Effector memory CD4-positive, alpha-beta T cell (primary cell): ENCODE data around the gene HS6ST1.

Experiments
- DNase-seq, 3 donors: peaks; one replicate each; pipeline ENCODE4 v3.0.0-alpha.2; 2020
- H3K27ac ChIP-seq: 2 replicates; pipeline ENCODE4 v1.7.0; 2013; ENCODE audit warnings: mild to moderate bottlenecking, low read length, moderate library complexity; ENCODE audit not compliant: insufficient read depth, poor library complexity, severe bottlenecking
- H3K27me3 ChIP-seq: replicated peaks from 2 replicates; pipeline ENCODE4 v1.7.0; 2013; ENCODE audit warnings: mild to moderate bottlenecking, low read length; ENCODE audit not compliant: insufficient read depth, control insufficient read depth, poor library complexity, severe bottlenecking
- H3K36me3 ChIP-seq: 2 replicates; pipeline ENCODE4 v1.7.0; 2013; ENCODE audit warnings: mild to moderate bottlenecking, low read length, moderate library complexity; ENCODE audit not compliant: control insufficient read depth, insufficient read depth
- H3K4me1 ChIP-seq: 2 replicates; pipeline ENCODE4 v1.7.0; 2013; ENCODE audit warnings: low read length, mild to moderate bottlenecking; ENCODE audit not compliant: control insufficient read depth, insufficient read depth, poor library complexity, severe bottlenecking
- H3K4me3 ChIP-seq: 2 replicates; pipeline ENCODE4 v1.7.0; 2013; ENCODE audit warnings: low read length, low read depth, mild to moderate bottlenecking; ENCODE audit not compliant: insufficient read depth, poor library complexity, severe bottlenecking
- H3K9me3 ChIP-seq: 2 replicates; pipeline ENCODE4 v1.7.0; 2013; ENCODE audit warnings: mild to moderate bottlenecking, low read length, moderate library complexity; ENCODE audit not compliant: control insufficient read depth

Gene HS6ST1

GRCh38 chr2:128304715-128305554, 13.7 kb downstream of the HS6ST1 start:
- Histone ChIP-seq H3K4me3 (no peak overlapping the region), H3K4me1 (no peaks in the 10 kb centered on the region), H3K9me3 (no peaks in the 10 kb centered on the region), H3K27me3 (no peaks in the 10 kb centered on the region), H3K27ac (no peak overlapping the region), H3K36me3 (no peaks in the 10 kb centered on the region)
- no peak for DNase-seq

GRCh38 chr2:128304330-128304714, 14.3 kb downstream of the HS6ST1 start:
- no peaks in the 10 kb centered on the region for H3K36me3 ChIP-seq
- no peak overlapping the region for H3K4me3 ChIP-seq
- H3K4me1 ChIP-seq: no peaks in the 10 kb centered on the region
- no peak for DNase-seq
- no peaks in the 10 kb centered on the region for H3K9me3 ChIP-seq
- H3K27ac ChIP-seq: no peak overlapping the region
- no peaks in the 10 kb centered on the region for H3K27me3 ChIP-seq

GRCh38 chr2:128303911-128304310, 14.8 kb downstream of the HS6ST1 start:
- no peak overlapping the region for H3K4me3 ChIP-seq
- no peaks in the 10 kb centered on the region for H3K4me1 ChIP-seq
- H3K27me3 ChIP-seq: no peaks in the 10 kb centered on the region
- no peaks in the 10 kb centered on the region for H3K9me3 ChIP-seq
- H3K36me3 ChIP-seq: no peaks in the 10 kb centered on the region
- DNase-seq: no peak
- H3K27ac ChIP-seq: no peak overlapping the region

- no peak for DNase-seq
- no peaks in the 10 kb centered on the region for H3K4me1 ChIP-seq
- no peaks in the 10 kb centered on the region for H3K27me3 ChIP-seq
- H3K9me3 ChIP-seq: no peaks in the 10 kb centered on the region
- H3K27ac ChIP-seq: no peak overlapping the region
- H3K4me3 ChIP-seq: no peak overlapping the region
- H3K36me3 ChIP-seq: no peaks in the 10 kb centered on the region
Observed at GRCh38 chr2:128303095-128303791, 15.4 kb downstream of the HS6ST1 start.

- no peaks in the 10 kb centered on the region for H3K36me3 ChIP-seq
- H3K27me3 ChIP-seq: no peaks in the 10 kb centered on the region
- H3K4me3 ChIP-seq: no peak overlapping the region
- no peaks in the 10 kb centered on the region for H3K9me3 ChIP-seq
- DNase-seq: no peak
- no peak overlapping the region for H3K27ac ChIP-seq
- H3K4me1 ChIP-seq: no peaks in the 10 kb centered on the region
Observed at GRCh38 chr2:128302744-128303067, 16.0 kb downstream of the HS6ST1 start.

- Histone ChIP-seq H3K9me3 (no peaks in the 10 kb centered on the region), H3K27me3 (no peaks in the 10 kb centered on the region), H3K36me3 (no peaks in the 10 kb centered on the region), H3K27ac (no peak overlapping the region), H3K4me1 (no peaks in the 10 kb centered on the region), H3K4me3 (no peak overlapping the region)
- no peak for DNase-seq
Observed at GRCh38 chr2:128302011-128302743, 16.5 kb downstream of the HS6ST1 start.

GRCh38 chr2:128301501-128301966, 17.1 kb downstream of the HS6ST1 start:
- Histone ChIP-seq H3K4me1 (no peaks in the 10 kb centered on the region), H3K36me3 (no peaks in the 10 kb centered on the region), H3K27me3 (no peaks in the 10 kb centered on the region), H3K4me3 (no peak overlapping the region), H3K9me3 (no peaks in the 10 kb centered on the region), H3K27ac (no peak overlapping the region)
- no peak for DNase-seq

- Histone ChIP-seq H3K27ac (no peak overlapping the region), H3K36me3 (no peaks in the 10 kb centered on the region), H3K4me1 (no peaks in the 10 kb centered on the region), H3K27me3 (no peaks in the 10 kb centered on the region), H3K4me3 (no peak overlapping the region), H3K9me3 (no peaks in the 10 kb centered on the region)
- no peak for DNase-seq
Observed at GRCh38 chr2:128301021-128301420, 17.6 kb downstream of the HS6ST1 start.

- no peak for DNase-seq
- no peaks in the 10 kb centered on the region for H3K4me1 ChIP-seq
- no peaks in the 10 kb centered on the region for H3K9me3 ChIP-seq
- H3K4me3 ChIP-seq: no peak overlapping the region
- no peaks in the 10 kb centered on the region for H3K27me3 ChIP-seq
- no peak overlapping the region for H3K27ac ChIP-seq
- H3K36me3 ChIP-seq: no peaks in the 10 kb centered on the region
Observed at GRCh38 chr2:128300151-128301020, 18.3 kb downstream of the HS6ST1 start.
